NT2/D1 (cell line): Measurements from ENCODE around the gene CD320.
"Not testable (repeated sequence)": the region's sequence is repeated elsewhere in the genome, so short reads cannot be mapped to it uniquely, and the experiment has no call there.

Source experiments
- SUZ12 ChIP-seq: IDR thresholded peaks from 2 replicates; pipeline ENCODE4 v1.6.1; 2011; ENCODE audit not compliant: insufficient read length, insufficient read depth; ENCODE audit errors: extremely low read depth
- YY1 ChIP-seq: IDR thresholded peaks from 2 replicates; pipeline ENCODE4 v1.6.1; 2011; ENCODE audit not compliant: insufficient read length, insufficient read depth
- ZNF274 ChIP-seq: IDR thresholded peaks from 2 replicates; pipeline ENCODE4 v1.6.1; 2011; ENCODE audit warnings: mild to moderate bottlenecking, low read depth, low read length

DNA sequence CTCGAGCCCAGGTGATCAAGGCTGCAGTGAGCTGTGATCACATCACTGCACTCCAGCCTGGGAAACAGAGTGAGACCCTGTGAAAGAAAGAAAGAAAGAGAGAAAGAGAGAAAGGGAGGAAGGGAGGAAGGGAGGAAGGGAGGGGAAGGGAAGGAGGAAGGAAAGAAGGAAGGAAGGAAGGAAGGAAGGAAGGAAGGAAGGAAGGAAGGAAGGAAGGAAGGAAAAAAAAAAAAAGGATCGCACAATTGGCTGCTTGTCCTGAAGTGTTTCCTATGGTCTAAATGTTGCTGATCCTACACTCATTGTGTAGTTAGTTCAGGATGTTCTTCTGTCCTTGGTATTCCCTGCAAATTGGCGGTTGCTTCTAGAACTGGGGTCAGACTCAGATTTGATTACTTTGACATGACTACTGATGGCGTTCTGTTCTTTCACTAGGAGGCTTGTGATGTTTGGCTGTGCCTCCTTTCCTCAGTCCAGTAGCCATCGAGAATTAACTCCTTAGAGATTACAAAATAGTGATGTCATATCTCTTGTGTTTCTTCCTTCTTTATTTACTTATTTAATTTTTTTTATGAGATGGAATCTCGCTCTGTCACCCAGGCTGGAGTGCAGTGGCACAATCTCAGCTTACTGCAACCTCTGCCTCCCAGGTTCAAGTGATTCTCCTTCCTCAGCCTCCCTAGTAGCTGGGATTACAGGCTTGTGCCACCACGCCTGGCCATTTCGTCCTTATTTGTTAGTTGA is 41.6 kb upstream of the CD320 start:
- not testable (repeated sequence) for TF ChIP-seq ZNF274, YY1, SUZ12
